ENCODE measurements around the gene ABCB4. TPM values are rescaled to one million over a fixed set of nuclear protein-coding genes. Genes with fewer than 3 reads are reported as not detected.

Gene ABCB4
- not detected in 2 replicates for total RNA-seq

- Mint-ChIP-seq H3K27ac (no peak within 1 kb of the TSS), H3K36me3 (ENCODE audit: low read depth) (no peaks in the 10 kb centered on the region), H3K9me3 (no peaks in the 10 kb centered on the region), H3K4me1 (ENCODE audit: low read depth) (peaks cover 10% of the 10 kb centered on the region), H3K27me3 (ENCODE audit: insufficient read depth) (peaks cover 46% of the 10 kb centered on the region), H3K4me3 (peak within 1 kb of the TSS; percentile 47)
- intact Hi-C loops (cut with micrococcal nuclease) = loop anchor here (5.0 kb wide), 1 partner anchor 748 kb away; no protein-coding TSS in a partner anchor
- DNase-seq (ENCODE audit: low spot score) = no peak
Measured at GRCh38 chr7:87475359-87476178, at the start of gene ABCB4. TSS of gene ABCB4 (minus strand) at chr7:87475680. CDS start at chr7:87475465, 215 bp downstream.

GRCh38 chr7:87518735-87519134 lies 43.3 kb upstream of the ABCB4 start:
- Mint-ChIP-seq H3K27ac (no peak overlapping the region), H3K4me3 (no peak overlapping the region), H3K4me1 (ENCODE audit: low read depth) (no peaks in the 10 kb centered on the region), H3K27me3 (ENCODE audit: insufficient read depth) (no peaks in the 10 kb centered on the region), H3K9me3 (no peaks in the 10 kb centered on the region), H3K36me3 (ENCODE audit: low read depth) (no peaks in the 10 kb centered on the region)
- no peak for DNase-seq (ENCODE audit: low spot score)
- intact Hi-C loops (cut with micrococcal nuclease) = no loop called here

GRCh38 chr7:87517891-87518290 lies 42.4 kb upstream of the ABCB4 start:
- Mint-ChIP-seq H3K27me3 (ENCODE audit: insufficient read depth) (no peaks in the 10 kb centered on the region), H3K27ac (no peak overlapping the region), H3K4me3 (no peak overlapping the region), H3K36me3 (ENCODE audit: low read depth) (no peaks in the 10 kb centered on the region), H3K9me3 (no peaks in the 10 kb centered on the region), H3K4me1 (ENCODE audit: low read depth) (no peaks in the 10 kb centered on the region)
- no peak for DNase-seq (ENCODE audit: low spot score)
- intact Hi-C loops (cut with micrococcal nuclease) = no loop called here

GRCh38 chr7:87517136-87517815 lies 41.8 kb upstream of the ABCB4 start:
- H3K27ac Mint-ChIP-seq = no peak overlapping the region
- no peaks in the 10 kb centered on the region for H3K9me3 Mint-ChIP-seq
- intact Hi-C loops (cut with micrococcal nuclease) = no loop called here
- H3K27me3 Mint-ChIP-seq (ENCODE audit: insufficient read depth) = no peaks in the 10 kb centered on the region
- DNase-seq (ENCODE audit: low spot score) = no peak
- H3K4me3 Mint-ChIP-seq = no peak overlapping the region
- H3K4me1 Mint-ChIP-seq (ENCODE audit: low read depth) = no peaks in the 10 kb centered on the region
- no peaks in the 10 kb centered on the region for H3K36me3 Mint-ChIP-seq (ENCODE audit: low read depth)

- H3K9me3 Mint-ChIP-seq = no peaks in the 10 kb centered on the region
- no peak overlapping the region for H3K4me3 Mint-ChIP-seq
- intact Hi-C loops (cut with micrococcal nuclease) = no loop called here
- H3K36me3 Mint-ChIP-seq (ENCODE audit: low read depth) = no peaks in the 10 kb centered on the region
- peaks cover 13% of the 10 kb centered on the region for H3K4me1 Mint-ChIP-seq (ENCODE audit: low read depth)
- H3K27ac Mint-ChIP-seq = no peak overlapping the region
- no peaks in the 10 kb centered on the region for H3K27me3 Mint-ChIP-seq (ENCODE audit: insufficient read depth)
- no peak for DNase-seq (ENCODE audit: low spot score)
Measured at GRCh38 chr7:87513735-87514335, 38.4 kb upstream of the ABCB4 start.

GRCh38 chr7:87512906-87513305 lies 37.4 kb upstream of the ABCB4 start:
- Mint-ChIP-seq H3K36me3 (ENCODE audit: low read depth) (no peaks in the 10 kb centered on the region), H3K4me1 (ENCODE audit: low read depth) (peaks cover 18% of the 10 kb centered on the region), H3K9me3 (no peaks in the 10 kb centered on the region), H3K27ac (no peak overlapping the region), H3K27me3 (ENCODE audit: insufficient read depth) (no peaks in the 10 kb centered on the region), H3K4me3 (no peak overlapping the region)
- intact Hi-C loops (cut with micrococcal nuclease) = no loop called here
- no peak for DNase-seq (ENCODE audit: low spot score)

GRCh38 chr7:87511510-87511909 lies 36.0 kb upstream of the ABCB4 start:
- Mint-ChIP-seq H3K4me3 (no peak overlapping the region), H3K27ac (no peak overlapping the region), H3K9me3 (no peaks in the 10 kb centered on the region), H3K4me1 (ENCODE audit: low read depth) (peaks cover 18% of the 10 kb centered on the region), H3K36me3 (ENCODE audit: low read depth) (no peaks in the 10 kb centered on the region), H3K27me3 (ENCODE audit: insufficient read depth) (no peaks in the 10 kb centered on the region)
- DNase-seq (ENCODE audit: low spot score) = no peak
- intact Hi-C loops (cut with micrococcal nuclease) = no loop called here

- Mint-ChIP-seq H3K27ac (peak overlapping the region; percentile 24), H3K36me3 (ENCODE audit: low read depth) (no peaks in the 10 kb centered on the region), H3K27me3 (ENCODE audit: insufficient read depth) (no peaks in the 10 kb centered on the region), H3K4me3 (no peak overlapping the region), H3K9me3 (no peaks in the 10 kb centered on the region), H3K4me1 (ENCODE audit: low read depth) (peaks cover 27% of the 10 kb centered on the region)
- intact Hi-C loops (cut with micrococcal nuclease) = no loop called here
- no peak for DNase-seq (ENCODE audit: low spot score)
Measured at GRCh38 chr7:87510411-87510875, 35.0 kb upstream of the ABCB4 start.

- Mint-ChIP-seq H3K4me1 (ENCODE audit: low read depth) (peaks cover 27% of the 10 kb centered on the region), H3K27me3 (ENCODE audit: insufficient read depth) (no peaks in the 10 kb centered on the region), H3K4me3 (no peak overlapping the region), H3K9me3 (no peaks in the 10 kb centered on the region), H3K36me3 (ENCODE audit: low read depth) (no peaks in the 10 kb centered on the region), H3K27ac (no peak overlapping the region)
- no peak for DNase-seq (ENCODE audit: low spot score)
- intact Hi-C loops (cut with micrococcal nuclease) = loop anchor here (5.0 to 10.0 kb wide), 3 partner anchors 290 to 667 kb away; no protein-coding TSS in a partner anchor
Measured at GRCh38 chr7:87507446-87507845, 32.0 kb upstream of the ABCB4 start.

GRCh38 chr7:87506246-87507180 lies 31.0 kb upstream of the ABCB4 start:
- Mint-ChIP-seq H3K36me3 (ENCODE audit: low read depth) (no peaks in the 10 kb centered on the region), H3K9me3 (no peaks in the 10 kb centered on the region), H3K27ac (no peak overlapping the region), H3K4me1 (ENCODE audit: low read depth) (peaks cover 27% of the 10 kb centered on the region), H3K4me3 (no peak overlapping the region), H3K27me3 (ENCODE audit: insufficient read depth) (no peaks in the 10 kb centered on the region)
- intact Hi-C loops (cut with micrococcal nuclease) = loop anchor here (1.0 to 10.0 kb wide), 4 partner anchors 291 to 668 kb away; no protein-coding TSS in a partner anchor
- DNase-seq (ENCODE audit: low spot score) = no peak

GRCh38 chr7:87505557-87506245 lies 30.2 kb upstream of the ABCB4 start:
- no peak overlapping the region for H3K27ac Mint-ChIP-seq

More at GRCh38 chr7:87505557-87506245, 30.2 kb upstream of the ABCB4 start:
- no peaks in the 10 kb centered on the region for H3K36me3 Mint-ChIP-seq (ENCODE audit: low read depth)
- H3K27me3 Mint-ChIP-seq (ENCODE audit: insufficient read depth) = no peaks in the 10 kb centered on the region
- no peak for DNase-seq (ENCODE audit: low spot score)
- H3K4me3 Mint-ChIP-seq = no peak overlapping the region
- H3K9me3 Mint-ChIP-seq = no peaks in the 10 kb centered on the region
- peaks cover 25% of the 10 kb centered on the region for H3K4me1 Mint-ChIP-seq (ENCODE audit: low read depth)
- intact Hi-C loops (cut with micrococcal nuclease) = loop anchor here (1.0 to 10.0 kb wide), 4 partner anchors 292 to 669 kb away; no protein-coding TSS in a partner anchor
